Activated CD4-positive, alpha-beta T cell treated with anti-CD3 and anti-CD28 coated beads, Interleukin-2, Interleukin-4, amounts not matched to agents 100 ng/mL and 50 ng/mL, durations not matched to agents 16 hours and 8 hours (primary cell): ENCODE results near the gene FAM227B.
"Not testable (repeated sequence)": the region's sequence is repeated elsewhere in the genome, so short reads cannot be mapped to it uniquely, and the experiment has no call there.

ENCODE experiments used
- DNase-seq: peaks from one replicate; pipeline ENCODE4 v3.0.0-alpha.2; 2020; ENCODE audit warnings: low spot score

FAM227B gene

GRCh38 chr15:49438962-49439631 lies 181.5 kb downstream of the FAM227B start:
- DNase-seq = no peak

GRCh38 chr15:49436751-49437150 lies 183.9 kb downstream of the FAM227B start:
- no peak for DNase-seq

DNA sequence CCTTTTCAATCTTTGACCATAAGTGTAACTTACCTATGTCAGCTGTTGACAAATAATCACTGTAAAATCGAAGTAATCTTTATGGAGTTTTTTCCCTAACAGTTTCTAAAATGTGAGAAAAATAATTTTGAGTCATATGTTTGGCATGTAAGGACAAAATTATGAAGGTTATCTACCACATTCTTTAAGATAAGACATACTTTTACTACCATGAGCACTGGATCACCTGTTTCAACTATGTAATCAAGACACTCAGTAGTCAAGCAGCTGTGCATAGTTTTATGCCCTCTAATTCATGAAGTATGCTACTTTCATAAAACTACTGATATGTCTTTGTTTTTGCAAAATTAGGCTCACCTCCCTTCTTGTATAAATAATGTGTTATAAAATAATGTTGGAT lies 185.4 kb downstream of the FAM227B start:
- DNase-seq = no peak

DNA sequence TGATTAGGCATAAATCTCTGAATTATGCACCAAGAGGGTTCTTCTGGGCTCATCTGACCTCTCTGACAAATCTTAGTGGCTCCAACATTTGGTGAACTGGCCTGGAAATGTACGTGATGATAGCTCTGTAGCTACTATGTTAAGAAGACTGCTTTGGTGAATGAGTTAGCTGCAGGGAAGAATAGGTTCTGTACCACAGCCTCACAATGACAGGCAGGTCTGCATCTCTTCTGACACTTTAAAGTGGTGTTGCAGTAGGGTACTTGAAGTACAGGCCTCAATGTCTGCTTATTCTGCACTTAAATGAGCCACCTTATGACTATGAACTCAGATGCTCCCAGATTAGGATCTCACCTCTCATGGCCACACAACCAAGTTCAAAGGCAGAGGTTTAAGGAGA lies 190.6 kb downstream of the FAM227B start:
- DNase-seq = no peak

DNA sequence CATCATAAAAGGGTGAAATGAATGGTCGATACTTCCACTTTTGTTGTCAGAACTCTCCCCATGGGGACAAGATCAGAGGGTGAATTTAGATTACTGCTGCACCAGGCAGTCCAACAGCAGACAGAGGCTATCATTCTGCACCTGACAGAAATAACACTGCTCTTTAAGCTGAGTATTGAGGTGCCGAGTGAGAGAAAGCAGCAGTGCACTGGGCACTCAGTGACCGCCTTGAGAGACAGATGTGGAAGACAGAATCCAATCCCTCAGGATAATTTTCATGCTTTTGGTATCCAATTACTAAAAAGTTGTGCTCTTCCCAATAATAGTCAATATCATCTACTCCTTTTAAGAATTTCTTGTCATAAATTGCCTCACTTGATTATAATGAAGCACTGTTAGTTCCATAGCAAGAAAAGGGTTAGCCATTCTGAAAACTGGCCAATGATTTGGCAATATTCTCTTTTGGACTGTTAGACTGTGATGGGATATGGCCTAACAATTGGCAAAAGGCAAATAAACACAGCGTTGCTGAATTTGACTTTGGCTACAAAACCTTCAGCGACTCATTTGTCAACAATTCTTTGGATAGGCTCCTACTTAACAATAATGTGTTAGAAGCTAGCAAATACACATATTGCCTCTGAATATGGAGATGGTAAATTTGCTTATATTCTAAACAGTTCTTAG lies 192.1 kb downstream of the FAM227B start:
- DNase-seq = no peak

DNA sequence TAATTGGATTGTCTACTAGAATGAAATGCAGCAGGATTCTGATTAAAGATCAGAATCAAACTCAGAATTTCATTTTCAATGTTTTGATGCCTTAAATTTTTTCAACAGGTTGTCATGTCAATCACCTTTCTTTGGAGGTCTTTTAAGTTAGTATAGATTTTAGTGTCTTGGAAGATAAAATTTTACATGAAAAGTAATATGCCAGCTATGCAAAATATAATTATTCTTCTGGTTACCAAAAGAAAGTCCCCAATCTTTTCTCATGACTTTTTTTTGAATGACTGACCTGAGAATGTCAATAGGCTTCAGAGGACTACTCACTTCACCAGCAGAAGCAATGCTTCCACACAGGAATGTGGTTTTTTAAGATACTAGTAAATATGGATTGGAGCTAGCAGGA lies 193.2 kb downstream of the FAM227B start:
- DNase-seq = no peak

DNA sequence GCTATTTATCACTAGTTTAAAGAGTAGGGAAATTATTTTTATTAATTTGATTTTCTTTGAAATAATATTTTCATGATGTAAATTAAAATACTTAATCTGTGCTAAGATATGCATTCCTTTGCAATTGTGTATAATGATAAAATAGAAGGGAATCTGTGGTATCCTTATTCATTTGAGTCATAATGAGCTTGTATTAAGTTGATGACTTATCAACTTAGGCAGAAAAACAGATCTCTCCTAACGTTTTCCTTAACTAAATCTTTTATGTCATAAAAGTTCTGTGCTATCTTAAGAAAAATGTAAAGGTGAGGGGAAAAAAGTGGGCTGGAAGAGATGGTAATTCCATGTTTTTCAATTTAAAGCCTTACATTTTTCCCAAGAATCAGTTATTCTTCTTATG lies 195.7 kb downstream of the FAM227B start:
- no peak for DNase-seq

GRCh38 chr15:49423901-49424550 lies 196.6 kb downstream of the FAM227B start:
- DNase-seq = no peak

DNA sequence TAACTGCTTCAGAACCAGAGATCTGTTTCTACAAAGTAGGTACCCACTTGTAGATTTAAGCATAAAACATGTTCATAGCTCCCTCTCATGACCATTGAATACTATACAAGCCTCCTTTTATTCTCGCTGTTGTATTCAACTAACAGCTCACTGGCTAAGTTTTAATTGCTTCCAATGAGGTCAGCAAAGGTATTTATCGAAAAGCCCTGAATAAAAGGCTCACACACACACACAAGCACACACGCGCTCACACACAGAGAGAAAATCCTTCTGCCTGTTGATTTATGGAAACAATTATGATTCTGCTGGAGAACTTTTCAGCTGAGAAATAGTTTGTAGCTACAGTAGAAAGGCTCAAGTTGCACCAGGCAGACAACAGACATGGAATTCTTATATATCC lies 197.6 kb downstream of the FAM227B start, which contains the start of gene FGF7:
TSS of gene FGF7 (plus strand) at position 222 of the 400 bp plus-strand sequence. CDS start 1,056 bp downstream, outside the sequence.
- DNase-seq = no peak

DNA sequence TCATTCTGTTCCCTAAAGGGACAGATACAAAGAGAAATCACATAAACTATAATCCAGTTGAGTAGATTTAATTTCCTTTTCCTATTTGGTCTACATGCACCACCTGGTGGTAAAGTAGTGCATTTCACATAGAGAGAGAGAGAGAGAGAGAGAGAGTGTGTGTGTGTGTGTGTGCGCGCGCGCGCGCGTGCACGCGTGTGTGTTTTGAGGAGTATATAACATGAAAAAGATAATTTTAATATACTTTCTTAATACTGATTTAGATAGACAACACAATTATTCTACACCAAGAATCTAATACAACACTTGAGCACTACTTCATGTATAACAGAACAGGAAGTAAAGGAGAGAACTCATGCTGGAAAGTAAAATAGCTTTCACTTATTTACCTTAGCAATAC lies 198.6 kb downstream of the FAM227B start:
- DNase-seq = peak; percentile 47

DNA sequence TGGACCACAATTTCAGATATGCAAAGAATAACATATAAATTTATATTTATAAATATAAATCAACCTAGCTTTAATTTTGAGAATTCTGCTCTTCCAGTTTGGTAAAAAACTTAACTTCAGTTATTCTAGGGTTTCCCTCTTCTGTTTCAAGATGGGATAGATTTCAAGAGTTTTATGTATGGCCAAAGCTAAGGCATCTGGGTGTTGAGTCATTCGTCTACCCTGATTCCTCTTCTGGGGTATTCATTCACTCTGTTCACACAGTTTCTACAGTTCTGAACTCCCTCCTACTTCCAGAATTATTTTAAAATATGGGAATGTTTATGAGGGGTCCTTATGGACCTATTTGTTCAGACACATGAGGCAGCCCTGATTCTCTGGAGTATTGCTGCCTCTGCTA lies 201.8 kb downstream of the FAM227B start:
- no peak for DNase-seq

- no peak for DNase-seq
Observed at GRCh38 chr15:49415638-49416037, 205.0 kb downstream of the FAM227B start.

- no peak for DNase-seq
Observed at GRCh38 chr15:49415149-49415548, 205.5 kb downstream of the FAM227B start.

- no peak for DNase-seq
Observed at GRCh38 chr15:49412797-49413196, 207.8 kb downstream of the FAM227B start.

GRCh38 chr15:49410641-49411040 lies 210.0 kb downstream of the FAM227B start:
- DNase-seq = no peak

DNA sequence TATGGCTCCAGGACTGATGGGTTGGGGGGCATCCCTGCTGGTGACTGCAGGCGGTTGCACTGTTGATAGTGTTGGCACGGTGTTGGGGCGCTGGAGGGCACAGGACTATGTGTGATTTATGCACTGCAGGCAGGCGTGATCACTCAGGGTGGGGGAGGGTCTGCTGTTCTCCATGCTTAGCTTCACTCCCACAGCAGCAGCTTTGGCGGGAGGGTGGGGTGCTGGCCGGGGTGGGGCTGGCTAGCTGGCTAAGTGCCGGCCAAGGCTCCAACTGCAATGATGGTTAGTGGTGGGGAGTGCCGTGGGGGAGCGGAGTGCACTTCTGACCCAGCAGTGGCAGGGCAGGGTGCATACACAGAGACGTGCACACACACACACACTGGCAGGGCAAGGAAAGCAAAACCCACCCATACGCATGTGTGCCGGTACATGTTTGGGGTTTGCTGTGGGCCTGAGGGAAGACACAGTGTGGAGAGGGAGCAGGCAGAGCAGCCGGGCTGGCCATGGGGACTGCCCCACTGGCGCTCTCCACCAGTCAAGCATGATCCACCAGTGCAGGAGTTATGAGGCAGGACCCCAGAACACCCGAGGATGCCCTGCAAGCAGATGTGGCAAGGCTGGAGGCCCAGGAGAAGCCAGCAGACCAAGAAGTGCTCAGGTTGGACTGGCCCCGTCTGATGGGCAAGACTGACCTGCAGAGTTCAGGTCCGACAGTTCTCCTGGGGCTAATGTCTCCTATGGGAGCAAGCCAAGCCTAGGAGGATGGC lies 214.1 kb downstream of the FAM227B start:
- DNase-seq = no peak

DNA sequence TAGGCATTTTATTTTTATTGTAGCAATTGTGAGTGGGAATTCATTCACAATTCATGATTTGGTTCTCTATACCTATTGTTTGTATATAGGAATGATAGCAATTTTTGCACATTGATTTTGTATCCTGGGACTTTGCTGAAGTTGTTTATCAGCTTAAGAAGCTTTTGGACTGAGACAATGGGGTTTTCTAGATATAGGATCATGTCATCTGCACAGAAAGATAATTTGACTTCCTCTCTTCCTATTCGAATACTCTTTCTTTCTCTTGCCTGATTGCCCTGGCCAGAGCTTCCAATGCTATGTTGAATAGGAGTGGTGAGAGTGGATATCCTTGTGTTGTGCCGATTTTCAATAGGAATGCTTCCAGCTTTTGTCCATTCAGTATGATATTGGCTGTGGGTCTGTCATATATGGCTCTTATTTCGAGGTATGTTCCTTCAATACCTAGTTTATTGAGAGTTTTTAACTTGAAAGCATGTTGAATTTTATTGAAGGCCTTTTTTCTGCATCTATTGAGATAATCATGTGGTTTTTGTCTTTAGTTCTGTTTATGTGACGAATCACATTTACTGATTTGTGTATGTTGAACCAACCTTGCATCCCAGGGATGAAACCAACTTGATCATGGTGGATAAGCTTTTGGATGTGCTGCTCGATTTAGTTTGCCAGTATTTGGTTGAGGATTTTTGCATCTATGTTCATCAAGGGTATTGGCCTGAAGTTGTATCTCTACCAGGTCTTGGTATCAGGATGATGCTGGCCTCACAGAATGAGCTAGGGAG lies 217.9 kb downstream of the FAM227B start:
- DNase-seq = not testable (repeated sequence)

DNA sequence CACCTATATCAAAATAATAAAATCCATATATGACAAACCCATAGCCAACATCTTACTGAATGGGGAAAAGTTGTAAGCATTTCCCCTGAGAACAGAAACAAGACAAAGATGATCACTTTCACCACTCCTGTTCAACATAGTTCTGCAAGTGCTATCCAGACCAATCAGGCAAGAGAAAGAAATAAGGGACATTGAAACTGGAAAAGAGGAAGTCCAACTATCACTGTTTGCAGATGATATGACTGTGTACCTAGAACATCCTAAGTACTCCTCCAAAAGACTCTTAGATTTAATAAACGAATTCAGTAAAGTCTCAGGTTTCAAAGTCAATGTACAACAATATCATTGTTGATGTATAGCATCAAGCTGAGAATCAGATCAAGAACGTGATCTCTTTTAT lies 233.1 kb downstream of the FAM227B start:
- no peak for DNase-seq

DNA sequence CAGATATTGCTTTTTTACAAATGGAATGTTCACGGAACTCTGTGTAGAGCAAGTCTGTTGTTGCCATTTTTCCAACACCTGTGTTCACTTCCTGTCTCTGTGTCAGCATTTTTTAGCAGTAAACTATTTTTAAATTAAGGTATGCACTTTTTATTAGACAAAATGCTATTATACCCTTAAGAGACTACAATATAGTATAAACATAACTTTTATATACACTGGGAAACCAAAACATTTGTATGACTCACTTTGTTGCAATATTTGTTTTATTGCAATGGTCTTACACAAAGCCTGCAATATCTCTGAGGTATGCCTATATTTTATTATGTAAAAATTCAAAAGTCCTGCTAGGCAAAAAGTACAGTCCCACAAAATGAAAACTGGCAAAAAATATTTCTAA lies 237.4 kb downstream of the FAM227B start:
- DNase-seq = no peak

DNA sequence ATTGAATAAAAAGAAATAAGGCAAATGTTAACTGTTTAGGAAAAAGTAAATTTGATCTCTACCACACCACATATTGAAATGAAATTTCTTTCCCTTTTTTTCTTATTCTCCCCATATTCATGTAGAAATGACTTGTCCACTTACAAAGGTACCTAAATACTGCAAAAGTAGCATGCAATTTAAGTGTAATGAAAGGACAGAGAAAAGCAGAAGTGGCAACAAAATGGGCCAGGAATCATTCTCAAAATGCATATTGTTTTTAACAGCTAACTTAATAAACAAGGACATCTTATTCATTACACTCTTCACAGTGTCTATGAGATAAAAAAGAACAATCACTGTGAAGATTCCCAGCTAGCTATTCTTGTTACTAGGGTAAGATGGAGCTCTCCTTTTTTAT lies 238.2 kb downstream of the FAM227B start:
- no peak for DNase-seq

GRCh38 chr15:49380912-49381311 lies 239.7 kb downstream of the FAM227B start:
- no peak for DNase-seq

DNA sequence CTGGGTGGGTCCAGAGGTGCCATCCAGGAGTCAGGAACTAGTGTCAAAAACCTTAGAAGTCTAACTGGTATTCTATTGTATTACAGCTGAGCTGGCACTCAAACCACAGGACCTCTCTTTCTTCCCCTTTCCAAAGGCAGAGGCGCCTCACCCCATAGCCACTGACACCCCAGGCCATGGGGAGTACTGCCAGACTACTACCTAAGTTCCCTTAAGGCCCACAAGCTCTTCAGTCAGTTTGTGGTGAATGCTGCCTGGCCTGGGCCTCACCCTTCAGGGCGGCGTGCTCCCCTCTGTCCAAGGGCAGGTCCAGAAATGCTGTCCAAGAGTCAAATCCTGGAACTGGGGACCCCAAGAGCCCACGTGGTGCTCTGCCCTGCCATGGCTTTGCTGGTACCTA lies 240.6 kb downstream of the FAM227B start:
- DNase-seq = no peak
